SH-SY5Y (cell line): Measurements from ENCODE around the gene TESMIN.

ENCODE experiments used
- GATA2 ChIP-seq: IDR thresholded peaks from 2 replicates; pipeline ENCODE4 v1.6.1; 2011; ENCODE audit warnings: mild to moderate bottlenecking, low read depth, low read length
- GATA3 ChIP-seq: IDR thresholded peaks from 2 replicates; pipeline ENCODE4 v1.6.1; 2011; ENCODE audit warnings: low read depth, mild to moderate bottlenecking, low read length, moderate library complexity

- TF ChIP-seq GATA2, result no peak
- TF ChIP-seq GATA3, result no peak
Observed at GRCh38 chr11:68707527-68707926, 43.8 kb downstream of the TESMIN start.
